Fibroblast of mammary gland (primary cell): ENCODE data around the gene PCOLCE2.
A peak's percentile ranks its signal among the peaks of the same experiment; 100 is the strongest.

Experiments used
- DNase-seq: peaks from one replicate; pipeline ENCODE4 v3.0.0-alpha.2; 2010; ENCODE audit warnings: low read depth
- H3K4me3 ChIP-seq: 2 replicates; pipeline ENCODE4 v1.5.1; 2011; ENCODE audit warnings: low read depth, mild to moderate bottlenecking, low read length, moderate library complexity; ENCODE audit not compliant: control insufficient read depth
- TF ChIP-seq, protein P1 (sequence below): conservative IDR thresholded peaks from 2 replicates; pipeline ENCODE4 v1.5.1; 2011; ENCODE audit warnings: low read depth, low read length, inconsistent platforms; ENCODE audit not compliant: control insufficient read depth, insufficient read depth

Gene PCOLCE2

DNA sequence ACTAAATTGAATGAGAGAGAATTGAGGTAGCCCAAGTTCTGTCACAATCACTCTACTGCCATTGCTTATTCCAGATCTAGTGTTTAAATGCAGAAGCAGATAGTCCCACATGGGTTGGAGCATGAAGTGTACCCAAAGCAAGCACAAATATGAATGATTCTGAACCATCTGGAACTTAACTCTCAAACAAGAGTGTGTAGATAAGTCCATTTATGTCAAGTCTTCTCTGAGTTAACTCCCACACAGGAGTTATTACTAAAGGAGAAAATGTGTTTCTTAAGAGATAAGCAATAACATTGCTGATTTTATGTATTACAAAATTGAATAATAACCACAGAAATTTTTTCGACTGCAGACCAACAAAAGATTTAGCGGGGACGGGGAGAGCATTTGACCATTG is 41.0 kb upstream of the PCOLCE2 start:
- no peak overlapping the region for H3K4me3 ChIP-seq
- DNase-seq: no peak
- TF ChIP-seq, protein P1, sequence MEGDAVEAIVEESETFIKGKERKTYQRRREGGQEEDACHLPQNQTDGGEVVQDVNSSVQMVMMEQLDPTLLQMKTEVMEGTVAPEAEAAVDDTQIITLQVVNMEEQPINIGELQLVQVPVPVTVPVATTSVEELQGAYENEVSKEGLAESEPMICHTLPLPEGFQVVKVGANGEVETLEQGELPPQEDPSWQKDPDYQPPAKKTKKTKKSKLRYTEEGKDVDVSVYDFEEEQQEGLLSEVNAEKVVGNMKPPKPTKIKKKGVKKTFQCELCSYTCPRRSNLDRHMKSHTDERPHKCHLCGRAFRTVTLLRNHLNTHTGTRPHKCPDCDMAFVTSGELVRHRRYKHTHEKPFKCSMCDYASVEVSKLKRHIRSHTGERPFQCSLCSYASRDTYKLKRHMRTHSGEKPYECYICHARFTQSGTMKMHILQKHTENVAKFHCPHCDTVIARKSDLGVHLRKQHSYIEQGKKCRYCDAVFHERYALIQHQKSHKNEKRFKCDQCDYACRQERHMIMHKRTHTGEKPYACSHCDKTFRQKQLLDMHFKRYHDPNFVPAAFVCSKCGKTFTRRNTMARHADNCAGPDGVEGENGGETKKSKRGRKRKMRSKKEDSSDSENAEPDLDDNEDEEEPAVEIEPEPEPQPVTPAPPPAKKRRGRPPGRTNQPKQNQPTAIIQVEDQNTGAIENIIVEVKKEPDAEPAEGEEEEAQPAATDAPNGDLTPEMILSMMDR: no peak

DNA sequence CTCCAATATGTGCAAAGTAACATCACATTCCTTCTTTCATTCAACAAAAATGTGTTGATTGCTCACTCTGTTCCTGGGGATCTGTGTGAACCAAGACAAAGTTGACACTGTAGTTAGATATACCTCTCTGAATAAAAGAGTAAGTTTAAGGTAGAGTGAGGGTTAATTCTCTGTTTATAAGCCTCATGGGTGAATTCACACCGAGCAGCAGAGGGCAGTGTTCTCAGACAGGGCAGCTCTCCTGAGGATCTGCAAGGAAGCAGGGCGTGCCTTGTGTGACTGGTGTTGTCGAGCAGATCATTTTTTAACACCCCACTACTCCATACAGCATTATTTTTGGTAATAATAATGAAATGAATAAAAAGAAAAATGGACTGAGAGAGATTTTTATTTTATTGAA is 40.2 kb upstream of the PCOLCE2 start:
- no peak overlapping the region for H3K4me3 ChIP-seq
- peak; percentile 54 for DNase-seq
- TF ChIP-seq, protein P1: peak; percentile 53

DNA sequence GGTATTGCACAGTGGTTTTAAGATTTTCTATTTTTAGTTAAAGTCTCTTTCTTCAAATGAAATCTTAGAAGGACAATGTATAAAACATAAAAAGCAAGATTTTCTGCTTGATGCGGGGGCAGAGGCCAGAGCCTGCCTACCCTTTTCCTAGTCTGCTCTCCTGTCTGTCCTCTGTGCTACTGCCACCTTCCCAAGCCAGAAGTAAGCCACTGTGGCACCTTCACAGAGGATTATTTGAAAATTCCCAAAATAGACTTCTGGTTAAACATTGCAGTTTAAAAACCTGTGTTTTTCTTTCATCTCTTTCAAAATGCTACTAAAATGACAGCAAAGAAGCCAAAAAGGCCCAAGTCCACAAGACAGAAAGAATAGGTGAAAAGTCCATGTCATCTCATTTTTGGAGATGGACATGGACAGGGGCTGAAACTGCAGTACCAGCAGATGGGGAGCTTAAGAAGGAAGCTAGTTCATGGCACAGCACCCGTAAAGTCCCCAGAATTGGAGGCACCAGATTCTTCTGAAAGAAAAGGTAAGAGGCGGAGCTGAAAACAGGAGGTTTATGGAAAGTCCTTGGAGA is 37.6 kb upstream of the PCOLCE2 start:
- no peak overlapping the region for H3K4me3 ChIP-seq
- TF ChIP-seq, protein P1: no peak
- DNase-seq: no peak

GRCh38 chr3:142925140-142925539 is 36.3 kb upstream of the PCOLCE2 start:
- DNase-seq: no peak
- H3K4me3 ChIP-seq: no peak overlapping the region
- TF ChIP-seq, protein P1: no peak

DNA sequence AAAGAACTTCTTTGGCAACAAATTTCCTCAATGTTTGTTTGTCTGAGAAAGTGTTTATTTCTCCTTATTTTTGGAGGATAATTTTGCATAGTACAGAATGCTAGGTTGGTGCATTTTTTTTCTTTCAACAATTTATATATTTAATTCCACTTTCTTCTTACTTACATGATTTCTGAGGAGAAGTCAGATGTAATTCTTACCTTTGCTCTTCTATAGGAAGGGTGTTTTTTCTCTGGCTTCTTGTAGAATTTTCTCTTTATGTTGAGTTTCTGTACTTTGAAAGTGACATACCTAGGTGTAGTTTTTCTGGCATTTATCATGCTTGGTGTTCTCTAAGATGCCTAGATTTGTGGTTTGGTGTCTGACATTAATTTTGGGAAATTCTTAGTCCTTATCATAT is 34.8 kb upstream of the PCOLCE2 start:
- DNase-seq: no peak
- TF ChIP-seq, protein P1: no peak
- H3K4me3 ChIP-seq: no peak overlapping the region

DNA sequence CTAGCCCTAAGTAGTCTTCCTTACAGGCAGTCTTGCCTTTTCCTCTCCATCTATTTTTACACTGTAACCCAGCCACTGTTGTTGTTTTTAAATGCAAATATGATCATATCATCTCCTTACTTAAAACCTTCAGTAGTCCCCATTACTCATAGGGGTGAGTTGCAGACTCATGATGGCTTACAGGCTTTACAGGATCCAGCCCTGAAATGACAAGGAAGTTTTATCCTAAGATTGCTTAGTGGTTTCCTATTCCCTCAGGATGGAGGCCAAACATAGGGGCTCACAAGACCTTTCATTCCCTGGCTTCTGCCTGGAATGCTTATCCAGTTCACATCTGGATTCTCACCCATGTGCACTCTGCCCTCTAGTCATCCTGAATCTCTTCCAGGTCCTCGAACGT is 27.7 kb upstream of the PCOLCE2 start:
- no peak overlapping the region for H3K4me3 ChIP-seq
- DNase-seq: peak; percentile 54
- TF ChIP-seq, protein P1: no peak

DNA sequence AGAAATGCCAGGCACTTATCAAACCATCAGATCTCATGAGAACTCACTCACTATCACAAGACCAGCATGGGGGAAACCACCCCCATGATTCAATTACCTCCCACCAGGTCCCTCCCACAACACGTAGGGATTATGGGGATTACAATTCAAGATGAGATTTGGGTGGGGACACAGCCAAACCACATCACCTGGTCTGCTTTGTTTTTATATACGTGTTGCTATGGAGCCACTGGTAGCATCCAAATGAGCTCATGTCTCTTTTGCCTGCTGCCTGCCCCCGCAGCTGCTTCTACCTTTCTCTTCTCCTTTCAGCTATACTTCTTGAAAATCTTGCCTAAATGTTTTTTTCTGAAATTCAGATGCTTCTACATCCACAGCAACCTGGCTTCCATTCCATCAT is 26.8 kb upstream of the PCOLCE2 start:
- TF ChIP-seq, protein P1: no peak
- H3K4me3 ChIP-seq: no peak overlapping the region
- DNase-seq: no peak
